Measurements from ENCODE around the gene PTPRG. TPM values are rescaled to one million over a fixed set of nuclear protein-coding genes. Genes with fewer than 3 reads are reported as not detected.
A peak's percentile ranks its signal among the peaks of the same experiment; 100 is the strongest.

Gene PTPRG
- total RNA-seq, 2 donors from 2014 or later: 0.31 to 1.3 TPM

GRCh38 chr3:62192891-62193290 lies 631.5 kb downstream of the PTPRG start:
- DNase-seq (no peak), ATAC-seq (replicated peaks in 1 of 2) (no peak)
- Mint-ChIP-seq H3K36me3 (ENCODE audit: insufficient read depth in 2 of 2) (no peaks in the 10 kb centered on the region), H3K27ac (no peak overlapping the region), H3K4me1 (ENCODE audit: low read depth) (no peaks in the 10 kb centered on the region), H3K4me3 (no peak overlapping the region), H3K27me3 (ENCODE audit: low read depth) (no peaks in the 10 kb centered on the region), H3K9me3 (no peaks in the 10 kb centered on the region)

DNA sequence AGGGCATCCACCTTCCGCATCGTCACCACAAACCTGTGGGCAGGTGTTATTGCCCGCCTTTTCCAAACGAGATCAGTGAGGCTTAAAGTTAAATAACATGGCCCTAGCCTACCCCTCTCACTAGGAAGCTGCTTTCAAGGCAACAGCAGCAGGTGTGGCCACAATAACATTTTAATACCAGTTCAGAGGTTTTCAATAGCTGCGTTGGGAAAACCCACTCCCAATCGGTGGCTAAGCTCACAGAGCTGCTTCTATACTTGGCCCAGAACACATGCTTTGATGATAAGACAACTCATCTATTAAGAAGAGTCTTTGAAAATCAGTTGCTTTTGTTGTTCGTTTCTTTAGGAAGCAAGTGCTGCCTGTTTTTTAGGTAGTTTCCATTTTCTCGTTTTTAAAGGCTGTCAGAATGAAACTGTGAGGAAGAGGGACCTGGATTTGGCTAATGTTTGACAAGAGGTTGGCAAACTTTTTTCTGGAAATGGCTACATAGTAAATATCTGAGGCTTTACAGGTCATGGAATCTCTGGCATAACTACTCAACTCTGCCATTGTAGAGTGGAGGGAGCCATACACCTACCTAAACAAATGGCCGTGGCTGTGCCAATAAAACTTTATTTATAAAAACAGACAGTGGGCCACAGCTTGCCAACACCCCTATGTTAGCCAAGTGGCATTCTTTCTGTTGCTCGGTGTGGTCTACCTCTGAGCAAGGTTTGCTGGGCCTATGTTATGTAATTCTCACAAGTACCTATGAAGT lies 632.4 kb downstream of the PTPRG start:
- no peak overlapping the region for H3K27ac Mint-ChIP-seq
- no peaks in the 10 kb centered on the region for H3K9me3 Mint-ChIP-seq
- no peak overlapping the region for H3K4me3 Mint-ChIP-seq
- ATAC-seq (replicated peaks in 1 of 2) (no peak), DNase-seq (no peak)
- no peaks in the 10 kb centered on the region for H3K4me1 Mint-ChIP-seq (ENCODE audit: low read depth)
- H3K27me3 Mint-ChIP-seq (ENCODE audit: low read depth): no peaks in the 10 kb centered on the region
- no peaks in the 10 kb centered on the region for H3K36me3 Mint-ChIP-seq (ENCODE audit: insufficient read depth in 2 of 2)

DNA sequence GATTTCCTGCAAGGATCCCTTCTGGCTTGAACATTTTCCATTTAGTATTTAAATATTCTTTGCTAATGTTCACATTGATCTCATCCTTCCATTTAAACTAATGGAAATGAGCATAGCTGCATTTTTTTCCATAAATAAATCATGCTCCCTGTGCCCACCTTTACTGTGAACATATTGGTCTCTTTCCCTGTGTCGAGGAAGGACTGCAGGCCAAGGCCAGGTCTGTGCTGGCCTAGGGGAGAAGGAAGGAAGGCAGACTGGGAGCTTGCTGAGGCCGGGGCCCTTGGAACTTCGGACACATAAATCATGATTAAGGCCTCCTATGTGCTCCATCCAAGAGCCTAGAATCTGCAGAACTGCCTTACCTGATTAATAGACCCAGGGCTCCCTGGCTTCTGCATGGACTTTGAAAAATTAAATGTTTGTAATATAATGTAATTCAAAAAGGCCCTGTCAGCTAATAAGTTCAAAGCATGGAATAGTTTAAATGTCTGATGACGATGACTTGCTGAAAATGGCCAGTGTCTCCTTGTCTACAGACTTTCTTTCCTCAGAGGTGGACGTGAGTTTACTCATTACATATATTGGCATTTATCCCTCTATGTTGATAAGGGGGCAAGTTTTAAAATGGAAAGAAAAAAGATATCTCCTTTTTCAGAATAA lies 636.1 kb downstream of the PTPRG start:
- Mint-ChIP-seq H3K4me1 (ENCODE audit: low read depth) (no peaks in the 10 kb centered on the region), H3K27me3 (ENCODE audit: low read depth) (no peaks in the 10 kb centered on the region), H3K9me3 (no peaks in the 10 kb centered on the region), H3K27ac (no peak overlapping the region), H3K4me3 (no peak overlapping the region), H3K36me3 (ENCODE audit: insufficient read depth in 2 of 2) (no peaks in the 10 kb centered on the region)
- DNase-seq (no peak), ATAC-seq (replicated peaks in 1 of 2) (no peak)

DNA sequence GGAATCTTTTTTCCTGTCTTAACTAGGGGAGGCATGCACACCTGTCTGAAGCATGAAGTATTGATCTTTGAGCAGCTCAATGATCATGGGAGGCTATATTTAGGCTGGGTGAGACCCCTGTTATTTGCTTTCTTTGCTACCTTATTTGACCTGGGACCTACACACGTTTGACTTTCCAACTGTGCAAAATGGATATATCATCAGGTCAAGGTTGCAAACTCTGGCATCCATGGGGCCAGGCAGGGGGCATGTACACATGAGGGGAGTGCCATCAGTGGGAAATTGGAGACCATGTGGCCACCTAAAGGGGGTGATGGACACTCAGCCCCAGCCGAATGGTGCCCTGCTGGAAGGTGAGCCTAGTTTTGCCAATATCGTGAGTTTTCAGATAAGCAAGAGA lies 637.8 kb downstream of the PTPRG start:
- peaks cover 6% of the 10 kb centered on the region for H3K27me3 Mint-ChIP-seq (ENCODE audit: low read depth)
- no peaks in the 10 kb centered on the region for H3K36me3 Mint-ChIP-seq (ENCODE audit: insufficient read depth in 2 of 2)
- no peaks in the 10 kb centered on the region for H3K4me1 Mint-ChIP-seq (ENCODE audit: low read depth)

GRCh38 chr3:62201438-62202035 lies 640.2 kb downstream of the PTPRG start:
- Mint-ChIP-seq H3K4me1 (ENCODE audit: low read depth) (no peaks in the 10 kb centered on the region), H3K27me3 (ENCODE audit: low read depth) (peaks cover 14% of the 10 kb centered on the region), H3K9me3 (no peaks in the 10 kb centered on the region), H3K4me3 (no peak overlapping the region), H3K27ac (no peak overlapping the region), H3K36me3 (ENCODE audit: insufficient read depth in 2 of 2) (no peaks in the 10 kb centered on the region)
- no peak for ATAC-seq (replicated peaks in 1 of 2)
- DNase-seq: peak in 1 of 2 donors; percentile 3

More for the DNA sequence above, 637.8 kb downstream of the PTPRG start:
- Mint-ChIP-seq H3K27ac (no peak overlapping the region), H3K4me3 (no peak overlapping the region), H3K9me3 (no peaks in the 10 kb centered on the region)
- ATAC-seq (replicated peaks in 1 of 2): no peak
- no peak for DNase-seq

DNA sequence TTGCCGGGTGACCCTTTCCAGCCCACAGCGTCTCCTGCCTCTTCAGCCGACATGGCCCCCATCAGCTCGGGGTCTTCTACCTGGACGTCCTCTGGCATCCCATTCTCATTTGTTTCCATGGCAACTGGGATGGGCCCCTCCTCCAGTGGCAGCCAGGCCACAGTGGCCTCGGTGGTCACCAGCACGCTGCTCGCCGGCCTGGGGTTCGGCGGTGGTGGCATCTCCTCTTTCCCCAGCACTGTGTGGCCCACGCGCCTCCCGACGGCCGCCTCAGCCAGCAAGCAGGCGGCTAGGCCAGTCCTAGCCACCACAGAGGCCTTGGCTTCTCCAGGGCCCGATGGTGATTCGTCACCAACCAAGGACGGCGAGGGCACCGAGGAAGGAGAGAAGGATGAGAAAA lies 641.8 kb downstream of the PTPRG start:
- H3K27ac Mint-ChIP-seq: no peak overlapping the region
- no peak for DNase-seq
- no peaks in the 10 kb centered on the region for H3K4me1 Mint-ChIP-seq (ENCODE audit: low read depth)
- no peak overlapping the region for H3K4me3 Mint-ChIP-seq
- H3K9me3 Mint-ChIP-seq: no peaks in the 10 kb centered on the region
- ATAC-seq (replicated peaks in 1 of 2): no peak
- peaks cover 14% of the 10 kb centered on the region for H3K27me3 Mint-ChIP-seq (ENCODE audit: low read depth)
- no peaks in the 10 kb centered on the region for H3K36me3 Mint-ChIP-seq (ENCODE audit: insufficient read depth in 2 of 2)

DNA sequence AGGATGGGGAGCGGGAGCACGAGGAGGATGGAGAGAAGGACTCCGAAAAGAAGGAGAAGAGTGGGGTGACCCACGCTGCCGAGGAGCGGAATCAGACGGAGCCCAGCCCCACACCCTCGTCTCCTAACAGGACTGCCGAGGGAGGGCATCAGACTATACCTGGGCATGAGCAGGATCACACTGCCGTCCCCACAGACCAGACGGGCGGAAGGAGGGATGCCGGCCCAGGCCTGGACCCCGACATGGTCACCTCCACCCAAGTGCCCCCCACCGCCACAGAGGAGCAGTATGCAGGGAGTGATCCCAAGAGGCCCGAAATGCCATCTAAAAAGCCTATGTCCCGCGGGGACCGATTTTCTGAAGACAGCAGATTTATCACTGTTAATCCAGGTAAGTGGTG lies 642.2 kb downstream of the PTPRG start:
- Mint-ChIP-seq H3K36me3 (ENCODE audit: insufficient read depth in 2 of 2) (no peaks in the 10 kb centered on the region), H3K27me3 (ENCODE audit: low read depth) (peaks cover 14% of the 10 kb centered on the region), H3K27ac (no peak overlapping the region), H3K4me1 (ENCODE audit: low read depth) (no peaks in the 10 kb centered on the region), H3K4me3 (no peak overlapping the region), H3K9me3 (no peaks in the 10 kb centered on the region)
- ATAC-seq (replicated peaks in 1 of 2) (no peak), DNase-seq (no peak)

DNA sequence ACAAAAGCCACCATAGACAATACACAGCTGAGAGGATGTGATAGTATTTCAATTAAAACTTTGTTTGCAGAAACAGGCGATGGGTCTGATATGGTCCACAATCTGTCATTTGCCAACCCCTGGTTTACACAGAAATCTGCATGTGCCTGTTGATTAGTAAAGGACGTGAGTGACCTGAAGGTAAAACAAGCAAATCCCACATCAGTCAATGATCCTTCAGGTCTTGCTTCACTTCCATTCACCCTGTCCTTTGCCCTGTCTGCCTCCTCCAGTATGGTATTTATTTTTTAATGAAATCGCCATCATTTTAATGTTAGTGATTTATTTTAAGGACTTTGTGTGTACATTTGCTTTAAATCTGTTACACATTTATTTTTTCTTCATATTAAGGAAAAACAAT lies 645.8 kb downstream of the PTPRG start:
- peaks cover 21% of the 10 kb centered on the region for H3K27me3 Mint-ChIP-seq (ENCODE audit: low read depth)
- H3K4me1 Mint-ChIP-seq (ENCODE audit: low read depth): no peaks in the 10 kb centered on the region
- DNase-seq (no peak), ATAC-seq (replicated peaks in 1 of 2) (no peak)
- H3K4me3 Mint-ChIP-seq: no peak overlapping the region
- H3K27ac Mint-ChIP-seq: no peak overlapping the region
- H3K9me3 Mint-ChIP-seq: no peaks in the 10 kb centered on the region
- H3K36me3 Mint-ChIP-seq (ENCODE audit: insufficient read depth in 2 of 2): no peaks in the 10 kb centered on the region

GRCh38 chr3:62208385-62208784 lies 647.0 kb downstream of the PTPRG start:
- peaks cover 16% of the 10 kb centered on the region for H3K27me3 Mint-ChIP-seq (ENCODE audit: low read depth)

GRCh38 chr3:62209101-62209500 lies 647.7 kb downstream of the PTPRG start:
- ATAC-seq (replicated peaks in 1 of 2) (no peak), DNase-seq (no peak)
- Mint-ChIP-seq H3K9me3 (no peaks in the 10 kb centered on the region), H3K4me3 (no peak overlapping the region), H3K27ac (no peak overlapping the region), H3K36me3 (ENCODE audit: insufficient read depth in 2 of 2) (no peaks in the 10 kb centered on the region), H3K4me1 (ENCODE audit: low read depth) (no peaks in the 10 kb centered on the region), H3K27me3 (ENCODE audit: low read depth) (peaks cover 15% of the 10 kb centered on the region)

More at GRCh38 chr3:62208385-62208784, 647.0 kb downstream of the PTPRG start:
- H3K4me1 Mint-ChIP-seq (ENCODE audit: low read depth): no peaks in the 10 kb centered on the region
- no peak overlapping the region for H3K27ac Mint-ChIP-seq
- ATAC-seq (replicated peaks in 1 of 2) (no peak), DNase-seq (no peak)
- H3K9me3 Mint-ChIP-seq: no peaks in the 10 kb centered on the region
- H3K36me3 Mint-ChIP-seq (ENCODE audit: insufficient read depth in 2 of 2): no peaks in the 10 kb centered on the region
- no peak overlapping the region for H3K4me3 Mint-ChIP-seq

DNA sequence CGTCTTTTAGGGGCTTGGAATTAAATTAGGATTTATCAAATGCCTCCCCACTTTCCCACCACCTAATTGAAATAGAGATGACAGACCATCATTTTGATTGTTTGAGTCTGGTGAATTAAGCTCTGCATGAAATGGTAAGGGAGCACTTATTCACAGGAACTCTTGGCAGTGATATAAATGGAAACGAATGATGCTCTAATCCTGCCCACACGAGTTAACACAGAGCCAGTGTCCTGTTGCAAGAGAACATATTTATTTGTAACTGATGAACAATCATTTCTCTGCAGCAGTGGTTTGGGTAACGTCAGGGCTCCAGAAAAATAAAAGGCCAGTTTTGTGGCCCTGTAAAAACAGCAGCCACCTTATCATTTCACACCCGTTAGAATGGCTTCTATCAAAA lies 648.6 kb downstream of the PTPRG start:
- no peak for DNase-seq
- H3K36me3 Mint-ChIP-seq (ENCODE audit: insufficient read depth in 2 of 2): no peaks in the 10 kb centered on the region
- no peaks in the 10 kb centered on the region for H3K4me1 Mint-ChIP-seq (ENCODE audit: low read depth)
- no peak overlapping the region for H3K27ac Mint-ChIP-seq
- no peak overlapping the region for H3K4me3 Mint-ChIP-seq
- H3K9me3 Mint-ChIP-seq: no peaks in the 10 kb centered on the region
- peaks cover 15% of the 10 kb centered on the region for H3K27me3 Mint-ChIP-seq (ENCODE audit: low read depth)
- no peak for ATAC-seq (replicated peaks in 1 of 2)

GRCh38 chr3:62211675-62212429 lies 650.5 kb downstream of the PTPRG start:
- no peak for ATAC-seq (replicated peaks in 1 of 2)
- DNase-seq: no peak
- Mint-ChIP-seq H3K27ac (no peak overlapping the region), H3K4me3 (no peak overlapping the region), H3K9me3 (no peaks in the 10 kb centered on the region), H3K4me1 (ENCODE audit: low read depth) (no peaks in the 10 kb centered on the region), H3K27me3 (ENCODE audit: low read depth) (peaks cover 7% of the 10 kb centered on the region), H3K36me3 (ENCODE audit: insufficient read depth in 2 of 2) (no peaks in the 10 kb centered on the region)

DNA sequence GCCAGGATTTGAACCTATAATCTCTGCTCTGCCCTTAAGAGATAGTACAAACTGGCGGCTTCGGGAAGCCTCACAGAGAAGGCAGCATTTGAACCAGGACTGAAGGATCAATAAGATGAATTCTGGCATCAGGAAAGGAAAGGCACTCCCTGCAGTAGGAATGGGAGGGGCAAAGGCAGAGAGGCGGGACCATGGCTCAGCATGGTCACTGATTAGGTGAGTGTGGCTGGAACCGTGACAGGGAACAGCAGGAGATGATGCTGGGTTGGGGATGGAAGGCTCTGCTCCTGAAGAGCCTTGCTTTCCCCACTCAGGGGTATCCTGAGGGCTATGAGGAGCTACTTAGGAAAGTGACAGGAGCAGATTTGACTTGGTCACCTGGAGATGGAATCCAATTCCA lies 653.5 kb downstream of the PTPRG start:
- H3K4me1 Mint-ChIP-seq (ENCODE audit: low read depth): no peaks in the 10 kb centered on the region
- peaks cover 14% of the 10 kb centered on the region for H3K27me3 Mint-ChIP-seq (ENCODE audit: low read depth)
- no peaks in the 10 kb centered on the region for H3K36me3 Mint-ChIP-seq (ENCODE audit: insufficient read depth in 2 of 2)
- H3K27ac Mint-ChIP-seq: no peak overlapping the region
- H3K4me3 Mint-ChIP-seq: no peak overlapping the region
- no peak for DNase-seq
- ATAC-seq (replicated peaks in 1 of 2): no peak
- H3K9me3 Mint-ChIP-seq: no peaks in the 10 kb centered on the region

All from activated T-cell treated with anti-CD3 and anti-CD28 coated beads, Interleukin-2, amount 50 U/mL, for 72 hours (primary cell).